Heart left ventricle (tissue), 16 donors: ENCODE measurements around the gene ATP6V0C. TPM values are rescaled to one million over a fixed set of nuclear protein-coding genes. Genes with fewer than 3 reads are reported as not detected.

Experiments used
- ATAC-seq, 4 donors: fragments of 200-7000 bp; cut with Tn5 transposase; one replicate each; pipeline ENCODE4 v1.9.1; 2020 to 2022; ENCODE audit warnings: moderate library complexity in 4 of 4, mild to moderate bottlenecking in 3 of 4, moderate number of reproducible peaks in 1 of 4
- DNase-seq, 5 donors: peaks; one replicate each; pipeline ENCODE4 v3.0.0-alpha.2; 2020
- H3K27ac ChIP-seq, 12 donors: fragments of 200-600 bp; sonication (generic) in 4 of 12; one replicate each; pipeline versions ENCODE4 v1.5.0 to v1.8.0; 2016 to 2022; ENCODE audit warnings: mild to moderate bottlenecking in 2 of 12
- H3K27me3 ChIP-seq, 9 donors: fragments of 200-600 bp; sonication (generic) in 2 of 9; one replicate each; pipeline versions ENCODE4 v1.5.1 to v1.8.0; 2016 to 2022; ENCODE audit warnings: mild to moderate bottlenecking in 3 of 9
- H3K36me3 ChIP-seq, 9 donors: fragments of 200-600 bp; sonication (generic) in 2 of 9; one replicate each; pipeline versions ENCODE4 v1.5.0 to v1.8.0; 2018 to 2022; ENCODE audit warnings: mild to moderate bottlenecking in 2 of 9
- H3K4me1 ChIP-seq, 12 donors: fragments of 200-600 bp; sonication (generic) in 4 of 12; one replicate each; pipeline versions ENCODE4 v1.5.0 to v1.8.0; 2016 to 2022; ENCODE audit warnings: mild to moderate bottlenecking in 3 of 12
- H3K4me3 ChIP-seq, 12 donors: fragments of 200-600 bp; sonication (generic) in 4 of 12; one replicate each; pipeline versions ENCODE4 v1.5.0 to v1.8.0; 2017 to 2022; ENCODE audit warnings: mild to moderate bottlenecking in 9 of 12, moderate library complexity in 4 of 12
- H3K9me3 ChIP-seq, 12 donors: fragments of 200-600 bp; sonication (generic) in 4 of 12; one replicate each; pipeline versions ENCODE4 v1.5.0 to v1.8.0; 2016 to 2022; ENCODE audit warnings: mild to moderate bottlenecking in 1 of 12
- POLR2A ChIP-seq, 2 donors: fragments of 450-650 bp; IDR thresholded peaks; one replicate each; pipeline ENCODE4 v1.6.1; 2017; ENCODE audit warnings: antibody characterized with exemption in 2 of 2, mild to moderate bottlenecking in 2 of 2, moderate library complexity in 2 of 2
- WGBS, 4 donors: extraction: QIAGEN DNeasy Blood & Tissue Kit in 2 of 4; methylation state at CpG; one replicate each; pipeline versions ENCODE4 v1.1.5 to v1.1.7; 2013 to 2018; 5-methylcytosine and 5-hydroxymethylcytosine counted together
- intact Hi-C, 10 donors: fragments of 100-400 bp; cut with DNase I; formaldehyde crosslinking; loops; one replicate each; pipeline versions ENCODE4 v1.11.1 to v1.14.2; 2022
- polyA plus RNA-seq, 2 donors: library from polyadenylated mRNA; stranded (reverse); fragments of 200-250 nt; gene quantifications; one replicate each; pipeline ENCODE4 v1.2.3, GENCODE V29; 2013
- total RNA-seq, 9 donors: library from RNA; depleted of rRNA in 2 of 9; stranded (reverse); fragments of >200 nt in 2 of 9; fragmentation: NEBNext Ultra II Directional in 3 of 9; extraction: Animal tissue kit (Norgen Biotek cat#: 25700) in 3 of 9; gene quantifications; one replicate each; pipeline versions ENCODE4 v1.1.0 to v1.2.4, GENCODE V29; 2016 to 2023
- TF ChIP-seq, protein P1 (sequence below), 12 donors: fragments of 200-600 bp; sonication (generic) in 4 of 12; IDR thresholded peaks; one replicate each; pipeline versions ENCODE4 v1.5.0 to v1.8.0; 2018 to 2022; ENCODE audit warnings: antibody characterized with exemption in 12 of 12, mild to moderate bottlenecking in 5 of 12
- donor health status: ischemic (EF 13 %, LVEDD 7.1; RV severe dilation, severe dysfunction).
- donor health status: healthy with polysubstance abuse.
- donor health status: DM: no; HTN: yes; CAD: no.
- donor health status: DM: no; HTN: no; CAD: no.
- donor health status: ischemic (EF 25% LVEDD 6.9; RV normal size, moderate dysfunction).
- donor health status: ischemic (EF 25% LVEDD 5.7; RV mildly dilated, moderate dysfunction).
- donor health status: healthy.
- donor health status: DM: yes; HTN: yes; CAD: no.
- donor health status: ischemic (EF 35%, LVEDD 5.7; RV mildly dilated, moderate dysfunction).
- donor health status: nonischemic (EF 11% LVEDD 7.7; RV severe dilation, severe dysfunction).
- donor health status: DM: yes; HTN: yes; CAD: no.
- donor health status: PGD.
- donor health status: ischemic (EF 29% LVEDD 5.4; RV normal size, mild dysfunction).
- donor health status: nonischemic (EF 23%, LVEDD 6.1; RV moderate dilation, normal function).

The ATP6V0C gene
- total and polyA plus RNA-seq, 11 donors = 61.6 to 232 (median 132) TPM

DNA sequence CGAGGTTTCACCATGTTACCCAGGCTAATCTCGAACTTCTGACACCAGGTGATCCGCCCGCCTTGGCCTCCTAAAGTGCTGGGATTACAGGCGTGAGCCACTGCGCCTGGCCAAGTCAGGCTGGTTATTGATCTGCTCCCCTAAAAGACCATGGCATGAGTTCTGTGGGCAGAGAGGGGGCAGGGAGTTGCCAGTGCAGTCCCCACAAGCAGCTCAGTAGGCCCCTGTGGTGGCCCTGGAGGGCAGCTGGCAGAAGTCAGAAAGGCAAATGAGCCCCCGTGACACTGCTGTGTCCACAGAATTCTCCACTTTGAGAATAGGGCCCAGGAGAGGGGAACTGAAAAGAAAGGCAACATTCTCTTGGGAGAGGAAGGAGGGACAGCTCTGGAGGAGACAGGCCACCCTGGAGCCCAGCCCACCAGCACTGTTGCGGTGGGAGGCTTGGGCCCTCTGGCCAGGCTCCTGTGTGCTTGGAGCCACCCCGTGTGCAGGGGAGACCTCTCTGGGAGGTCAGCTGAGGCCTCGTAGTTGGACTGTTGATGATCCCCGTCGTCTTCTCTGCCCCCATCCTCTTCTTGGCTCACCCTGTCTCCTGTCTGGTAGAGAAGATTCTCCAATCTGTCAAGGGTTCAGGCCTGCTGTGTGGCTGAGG is 4.3 kb downstream of the ATP6V0C start:
- TF ChIP-seq, protein P1, sequence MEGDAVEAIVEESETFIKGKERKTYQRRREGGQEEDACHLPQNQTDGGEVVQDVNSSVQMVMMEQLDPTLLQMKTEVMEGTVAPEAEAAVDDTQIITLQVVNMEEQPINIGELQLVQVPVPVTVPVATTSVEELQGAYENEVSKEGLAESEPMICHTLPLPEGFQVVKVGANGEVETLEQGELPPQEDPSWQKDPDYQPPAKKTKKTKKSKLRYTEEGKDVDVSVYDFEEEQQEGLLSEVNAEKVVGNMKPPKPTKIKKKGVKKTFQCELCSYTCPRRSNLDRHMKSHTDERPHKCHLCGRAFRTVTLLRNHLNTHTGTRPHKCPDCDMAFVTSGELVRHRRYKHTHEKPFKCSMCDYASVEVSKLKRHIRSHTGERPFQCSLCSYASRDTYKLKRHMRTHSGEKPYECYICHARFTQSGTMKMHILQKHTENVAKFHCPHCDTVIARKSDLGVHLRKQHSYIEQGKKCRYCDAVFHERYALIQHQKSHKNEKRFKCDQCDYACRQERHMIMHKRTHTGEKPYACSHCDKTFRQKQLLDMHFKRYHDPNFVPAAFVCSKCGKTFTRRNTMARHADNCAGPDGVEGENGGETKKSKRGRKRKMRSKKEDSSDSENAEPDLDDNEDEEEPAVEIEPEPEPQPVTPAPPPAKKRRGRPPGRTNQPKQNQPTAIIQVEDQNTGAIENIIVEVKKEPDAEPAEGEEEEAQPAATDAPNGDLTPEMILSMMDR (IDR thresholded peaks at IDR 0.05) = no peak
- no peak for TF ChIP-seq POLR2A (IDR thresholded peaks at IDR 0.05)
- H3K36me3 ChIP-seq = peaks cover 0 to 29% (median 12%) of the 10 kb centered on the region in 9 donors
- ATAC-seq (no peak), DNase-seq (peak in 1 of 5 donors; percentile 58)
- H3K27ac ChIP-seq = peak overlapping the region in 8 of 12 donors; percentile 3 to 99 (median 58)
- H3K4me3 ChIP-seq = peak overlapping the region in 1 of 12 donors; percentile 33
- no peaks in the 10 kb centered on the region for H3K9me3 ChIP-seq
- H3K4me1 ChIP-seq = peaks cover 22 to 71% (median 61%) of the 10 kb centered on the region in 12 donors
- intact Hi-C loops = loop anchor here in 2 of 10 donors (2.0 to 10.0 kb wide), 2 partner anchors 19 to 253 kb away; partner anchors contain the start of gene RNPS1 (in 1 of the 2)
- no peaks in the 10 kb centered on the region for H3K27me3 ChIP-seq
- 62 to 75% (median 67%) methylated on average over 9 to 12 of the region's 12 CpGs for WGBS, 4 donors

DNA sequence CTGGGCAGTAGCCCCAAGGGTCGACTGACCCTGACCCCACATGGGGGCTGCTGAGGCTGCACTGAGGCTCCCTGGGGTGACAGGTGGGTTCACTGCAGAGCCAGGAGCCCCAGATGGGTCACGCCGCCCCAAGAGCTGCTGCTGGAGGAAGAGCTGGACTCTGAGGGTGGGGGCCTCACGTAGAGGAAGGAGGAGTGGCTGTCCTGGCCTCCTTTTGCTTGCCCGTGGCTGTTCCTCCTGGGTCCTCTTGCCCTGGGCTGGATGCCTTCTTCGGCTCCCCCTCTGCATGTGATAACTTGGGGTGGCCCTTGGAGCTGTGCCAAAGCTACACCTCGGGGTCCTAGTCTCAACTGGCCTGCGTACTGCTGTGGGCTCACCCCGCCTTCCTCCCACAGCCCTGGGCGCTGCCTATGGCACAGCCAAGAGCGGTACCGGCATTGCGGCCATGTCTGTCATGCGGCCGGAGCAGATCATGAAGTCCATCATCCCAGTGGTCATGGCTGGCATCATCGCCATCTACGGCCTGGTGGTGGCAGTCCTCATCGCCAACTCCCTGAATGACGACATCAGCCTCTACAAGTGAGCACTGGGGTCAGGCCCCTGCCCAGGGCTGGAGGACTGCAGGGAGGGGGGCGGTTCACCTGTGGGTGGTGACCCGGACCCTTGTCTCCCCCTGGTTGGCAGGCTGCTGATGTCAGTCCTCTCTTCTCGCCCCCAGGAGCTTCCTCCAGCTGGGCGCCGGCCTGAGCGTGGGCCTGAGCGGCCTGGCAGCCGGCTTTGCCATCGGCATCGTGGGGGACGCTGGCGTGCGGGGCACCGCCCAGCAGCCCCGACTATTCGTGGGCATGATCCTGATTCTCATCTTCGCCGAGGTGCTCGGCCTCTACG is 5.3 kb downstream of the ATP6V0C start:
- no peaks in the 10 kb centered on the region for H3K27me3 ChIP-seq
- WGBS, 4 donors = 78 to 84% (median 82%) methylated on average over 31 to 39 of the region's 39 CpGs

DNA sequence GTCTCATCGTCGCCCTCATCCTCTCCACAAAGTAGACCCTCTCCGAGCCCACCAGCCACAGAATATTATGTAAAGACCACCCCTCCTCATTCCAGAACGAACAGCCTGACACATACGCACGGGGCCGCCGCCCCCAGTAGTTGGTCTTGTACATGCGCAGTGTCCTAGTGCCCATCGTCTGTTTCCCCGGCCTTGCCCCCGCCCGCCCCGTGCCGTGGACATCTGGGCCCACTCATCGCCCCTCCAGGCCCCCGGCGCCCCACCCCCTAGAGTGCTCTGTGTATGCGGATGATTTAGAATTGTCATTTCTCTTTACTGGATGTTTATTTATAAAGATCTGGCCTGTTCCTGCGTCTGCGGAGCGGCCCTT is 5.9 kb downstream of the ATP6V0C start:
- DNase-seq (peak in 1 of 5 donors; percentile 41), ATAC-seq (peak in 1 of 4 donors; percentile 11)
- H3K4me3 ChIP-seq = peak overlapping the region in 10 of 12 donors; percentile 58 to 90 (median 68)
- H3K36me3 ChIP-seq = peaks cover 0 to 45% (median 27%) of the 10 kb centered on the region in 9 donors
- peak overlapping the region in 11 of 12 donors; percentile 73 to 99 (median 85) for H3K27ac ChIP-seq
- no peaks in the 10 kb centered on the region for H3K27me3 ChIP-seq
- H3K9me3 ChIP-seq = no peaks in the 10 kb centered on the region
- no peak for TF ChIP-seq POLR2A (IDR thresholded peaks at IDR 0.05)
- TF ChIP-seq, protein P1 (IDR thresholded peaks at IDR 0.05) = no peak
- 34 to 48% (median 41%) methylated on average over 20 to 22 of the region's 22 CpGs for WGBS, 4 donors
- intact Hi-C loops = loop anchor here in 2 of 10 donors (2.0 to 10.0 kb wide), 2 partner anchors 17 to 255 kb away; partner anchors contain the start of gene RNPS1 (in 1 of the 2)
- H3K4me1 ChIP-seq = peaks cover 22 to 63% (median 58%) of the 10 kb centered on the region in 12 donors

More for the DNA sequence above, 5.3 kb downstream of the ATP6V0C start:
- peak overlapping the region in 11 of 12 donors; percentile 73 to 99 (median 85) for H3K27ac ChIP-seq
- peak overlapping the region in 10 of 12 donors; percentile 58 to 90 (median 68) for H3K4me3 ChIP-seq
- DNase-seq (peak in 3 of 5 donors; percentile 21 to 66 (median 48)), ATAC-seq (no peak)
- intact Hi-C loops = loop anchor here in 2 of 10 donors (2.0 to 10.0 kb wide), 2 partner anchors 18 to 254 kb away; partner anchors contain the start of gene RNPS1 (in 1 of the 2)
- peaks cover 0 to 38% (median 21%) of the 10 kb centered on the region in 9 donors for H3K36me3 ChIP-seq
- TF ChIP-seq, protein P1 (IDR thresholded peaks at IDR 0.05) = no peak
- TF ChIP-seq POLR2A (IDR thresholded peaks at IDR 0.05) = no peak
- H3K4me1 ChIP-seq = peaks cover 22 to 66% (median 58%) of the 10 kb centered on the region in 12 donors
- H3K9me3 ChIP-seq = no peaks in the 10 kb centered on the region
